ENCODE measurements around the gene SLC31A1.

GRCh38 chr9:113244556-113244955 lies 23.2 kb downstream of the SLC31A1 start:
- TF ChIP-seq CTCF (conservative IDR thresholded peaks at IDR 0.05) = no peak
- TF ChIP-seq EZH2 (IDR thresholded peaks at IDR 0.05; ENCODE audit: low read depth) = no peak

Data from PC-9 (cell line).